ENCODE measurements around the gene DPM2. TPM values are rescaled to one million over a fixed set of nuclear protein-coding genes. Genes with fewer than 3 reads are reported as not detected.
A peak's percentile ranks its signal among the peaks of the same experiment; 100 is the strongest.

Gene DPM2
- total RNA-seq, 2 donors from 2014 or later: 18.8 to 26.0 TPM

- Histone ChIP-seq H3K9me3 (no peaks in the 10 kb centered on the region), H3K4me3 (no peak overlapping the region), H3K36me3 (peaks cover 4% of the 10 kb centered on the region), H3K4me1 (ENCODE audit: control insufficient read depth in 1 of 2, low read depth in 2 of 2) (peaks cover 20 to 47% of the 10 kb centered on the region in 2 donors), H3K27ac (no peak overlapping the region), H3K27me3 (replicated peaks; ENCODE audit: insufficient read depth) (no peaks in the 10 kb centered on the region)
- ATAC-seq (ENCODE audit: insufficient number of reproducible peaks, low FRiP score, low read depth) (no peak), DNase-seq (ENCODE audit: low spot score) (no peak)
- TF ChIP-seq CTCF (IDR thresholded peaks at IDR 0.05): no peak
Observed at GRCh38 chr9:127934986-127935385, 2.7 kb downstream of the DPM2 start.

DNA sequence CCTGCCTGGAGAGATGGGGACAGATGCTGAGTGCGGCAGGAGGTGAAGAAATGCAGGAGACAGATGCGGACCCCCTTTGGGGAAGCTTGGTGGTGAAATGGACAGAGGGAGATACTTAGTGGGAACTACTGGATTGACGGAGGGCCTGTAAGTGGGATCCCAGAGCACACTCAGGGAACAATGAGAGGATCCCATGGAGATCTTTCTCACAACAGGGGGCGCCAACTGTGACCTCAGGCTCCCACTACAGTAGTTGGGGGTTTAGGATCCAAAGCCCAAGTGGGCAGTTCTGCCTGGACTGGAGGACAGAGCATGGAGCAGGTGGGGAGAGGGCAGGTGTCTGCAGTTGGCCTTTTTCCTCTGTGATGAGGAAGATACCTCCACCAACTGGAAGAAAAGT is 3.4 kb downstream of the DPM2 start:
- Histone ChIP-seq H3K36me3 (peaks cover 4% of the 10 kb centered on the region), H3K4me3 (no peak overlapping the region), H3K4me1 (ENCODE audit: control insufficient read depth in 1 of 2, low read depth in 2 of 2) (peaks cover 20 to 47% of the 10 kb centered on the region in 2 donors), H3K27ac (no peak overlapping the region), H3K27me3 (replicated peaks; ENCODE audit: insufficient read depth) (no peaks in the 10 kb centered on the region), H3K9me3 (no peaks in the 10 kb centered on the region)
- no peak for TF ChIP-seq CTCF (IDR thresholded peaks at IDR 0.05)
- ATAC-seq (ENCODE audit: insufficient number of reproducible peaks, low FRiP score, low read depth): no peak
- DNase-seq (ENCODE audit: low spot score): no peak

- Histone ChIP-seq H3K27me3 (replicated peaks; ENCODE audit: insufficient read depth) (no peaks in the 10 kb centered on the region), H3K36me3 (peaks cover 4% of the 10 kb centered on the region), H3K9me3 (no peaks in the 10 kb centered on the region), H3K4me3 (peak overlapping the region; percentile 69), H3K4me1 (ENCODE audit: control insufficient read depth in 1 of 2, low read depth in 2 of 2) (peaks cover 16 to 33% of the 10 kb centered on the region in 2 donors), H3K27ac (no peak overlapping the region)
- ATAC-seq (ENCODE audit: insufficient number of reproducible peaks, low FRiP score, low read depth) (peak; percentile 35), DNase-seq (ENCODE audit: low spot score) (no peak)
- TF ChIP-seq CTCF (IDR thresholded peaks at IDR 0.05): no peak
Observed at GRCh38 chr9:127931092-127931881, 6.4 kb downstream of the DPM2 start.

- peak; percentile 52 for ATAC-seq (ENCODE audit: insufficient number of reproducible peaks, low FRiP score, low read depth)
Observed at GRCh38 chr9:127930231-127931091, 7.2 kb downstream of the DPM2 start, which contains the start of gene PIP5KL1. PIP5KL1 (minus strand) TSS chr9:127930777; CDS start chr9:127930752, 25 bp downstream.

More at GRCh38 chr9:127930231-127931091, 7.2 kb downstream of the DPM2 start, which contains the start of gene PIP5KL1:
- DNase-seq (ENCODE audit: low spot score): no peak
- no peaks in the 10 kb centered on the region for H3K9me3 ChIP-seq
- peaks cover 11 to 25% of the 10 kb centered on the region in 2 donors for H3K4me1 ChIP-seq (ENCODE audit: control insufficient read depth in 1 of 2, low read depth in 2 of 2)
- no peaks in the 10 kb centered on the region for H3K27me3 ChIP-seq (replicated peaks; ENCODE audit: insufficient read depth)
- H3K4me3 ChIP-seq: peak within 1 kb of the TSS; percentile 69
- peaks cover 4% of the 10 kb centered on the region for H3K36me3 ChIP-seq
- H3K27ac ChIP-seq: no peak within 1 kb of the TSS
- no peak for TF ChIP-seq CTCF (IDR thresholded peaks at IDR 0.05)

All from thoracic aorta (tissue), 2 donors.